GM10266 (cell line): Measurements from ENCODE around the gene HSD11B1L.

ENCODE experiments used
- DNase-seq: peaks from one replicate; pipeline ENCODE4 v3.0.0; 2012; ENCODE audit errors: extremely low spot score
- CTCF ChIP-seq: IDR thresholded peaks from 2 replicates; pipeline ENCODE4 v1.5.1; 2012; ENCODE audit warnings: mild to moderate bottlenecking, low read depth; ENCODE audit not compliant: control insufficient read depth, insufficient read depth; ENCODE audit errors: missing control alignments

The HSD11B1L gene

GRCh38 chr19:5680437-5681368 lies at the start of gene HSD11B1L, which contains the start of gene MICOS13:
TSS of gene HSD11B1L (plus strand) at chr19:5681027. CDS start at chr19:5684833, 3,806 bp downstream.
TSS of gene MICOS13 (minus strand) at chr19:5680516. CDS start at chr19:5680486, 30 bp downstream.
- peak; percentile 96 for DNase-seq
- TF ChIP-seq CTCF = no peak

GRCh38 chr19:5631567-5632240 lies 49.1 kb upstream of the HSD11B1L start:
- no peak for DNase-seq
- TF ChIP-seq CTCF = no peak

GRCh38 chr19:5632241-5632612 lies 48.6 kb upstream of the HSD11B1L start:
- no peak for DNase-seq

GRCh38 chr19:5632657-5633056 lies 48.2 kb upstream of the HSD11B1L start:
- no peak for DNase-seq
- no peak for TF ChIP-seq CTCF

More at GRCh38 chr19:5632241-5632612, 48.6 kb upstream of the HSD11B1L start:
- TF ChIP-seq CTCF = no peak

GRCh38 chr19:5635427-5635826 lies 45.4 kb upstream of the HSD11B1L start:
- no peak for DNase-seq
- no peak for TF ChIP-seq CTCF

GRCh38 chr19:5637971-5638370 lies 42.9 kb upstream of the HSD11B1L start:
- no peak for DNase-seq
- no peak for TF ChIP-seq CTCF
